Cardiac muscle cell (in vitro differentiated cells and primary cell): ENCODE data around the gene ETNK1. TPM values are rescaled to one million over a fixed set of nuclear protein-coding genes. Genes with fewer than 3 reads are reported as not detected.
A peak's percentile ranks its signal among the peaks of the same experiment; 100 is the strongest.

Experiments
- DNase-seq, 2 donors: peaks; one replicate each; pipeline versions ENCODE4 v3.0.0 to v3.0.0-alpha.2; 2010 to 2017; ENCODE audit warnings: low read depth in 1 of 2, low spot score in 1 of 2
- H3K27ac ChIP-seq: fragments of 200-600 bp; sonication (generic); 2 replicates; pipeline ENCODE4 v1.5.1; 2016
- H3K27me3 ChIP-seq: fragments of 200-600 bp; sonication (generic); 2 replicates; pipeline ENCODE4 v1.6.0; 2016; ENCODE audit warnings: control low read depth
- H3K36me3 ChIP-seq: fragments of 200-600 bp; sonication (generic); 2 replicates; pipeline ENCODE4 v1.5.1; 2016; ENCODE audit warnings: control low read depth
- H3K4me1 ChIP-seq: fragments of 200-600 bp; sonication (generic); 2 replicates; pipeline ENCODE4 v1.8.1; 2017; ENCODE audit warnings: low read depth, mild to moderate bottlenecking, mixed run types
- H3K4me3 ChIP-seq: fragments of 200-600 bp; sonication (generic); 2 replicates; pipeline ENCODE4 v1.5.1; 2016; ENCODE audit warnings: mild to moderate bottlenecking
- H3K9me3 ChIP-seq: fragments of 200-600 bp; sonication (generic); 2 replicates; pipeline ENCODE4 v1.5.1; 2017; ENCODE audit warnings: low read depth, mild to moderate bottlenecking, control low read depth
- polyA plus RNA-seq: library from polyadenylated mRNA; unstranded; fragments of >200 nt; fragmentation: Nextera tagmentation; extraction: Ambion mirVana; gene quantifications from 2 replicates; pipeline ENCODE4 v1.2.1, GENCODE V29; 2016
- total RNA-seq: library from RNA; depleted of rRNA; stranded (reverse); fragments of >200 nt; gene quantifications from 2 replicates; pipeline ENCODE4 v1.2.3, GENCODE V29; 2016
- TF ChIP-seq, protein P1 (sequence below): IDR thresholded peaks from 2 replicates; pipeline ENCODE4 v1.5.1; 2012; ENCODE audit warnings: low read depth, mild to moderate bottlenecking, low read length

The ETNK1 gene
- total and polyA plus RNA-seq, 2 experiments from 2014 or later: 19.7 to 61.3 TPM

DNA sequence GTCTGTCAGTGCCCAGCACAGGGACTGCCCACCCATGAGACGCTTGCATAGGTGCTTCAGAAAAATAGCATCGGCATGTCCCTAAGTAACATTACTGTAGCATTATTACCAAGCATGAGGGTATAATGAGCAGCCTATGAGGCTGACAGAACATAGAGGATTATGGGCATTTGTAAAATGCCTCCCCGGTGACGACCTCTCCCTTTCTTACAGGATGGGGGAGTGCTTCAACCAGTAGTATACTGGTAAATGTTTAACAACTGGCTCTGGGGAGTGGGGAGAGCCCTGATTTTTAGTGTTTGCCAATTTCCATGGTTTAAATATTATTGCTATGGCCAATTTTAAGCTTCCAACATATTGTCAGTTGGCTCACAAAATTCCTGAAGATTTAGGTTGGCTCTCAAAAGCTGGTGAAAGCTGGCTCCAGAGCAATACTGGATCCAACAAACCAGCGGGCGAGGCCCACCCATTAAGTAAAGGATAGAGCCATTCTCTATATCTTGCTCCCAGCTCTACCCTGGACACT, 104.5 kb downstream of the ETNK1 start:
- H3K4me3 ChIP-seq: no peak overlapping the region
- no peaks in the 10 kb centered on the region for H3K36me3 ChIP-seq
- H3K4me1 ChIP-seq: peaks cover 15% of the 10 kb centered on the region
- no peaks in the 10 kb centered on the region for H3K9me3 ChIP-seq
- no peak overlapping the region for H3K27ac ChIP-seq
- no peaks in the 10 kb centered on the region for H3K27me3 ChIP-seq
- no peak for DNase-seq
- TF ChIP-seq, protein P1, sequence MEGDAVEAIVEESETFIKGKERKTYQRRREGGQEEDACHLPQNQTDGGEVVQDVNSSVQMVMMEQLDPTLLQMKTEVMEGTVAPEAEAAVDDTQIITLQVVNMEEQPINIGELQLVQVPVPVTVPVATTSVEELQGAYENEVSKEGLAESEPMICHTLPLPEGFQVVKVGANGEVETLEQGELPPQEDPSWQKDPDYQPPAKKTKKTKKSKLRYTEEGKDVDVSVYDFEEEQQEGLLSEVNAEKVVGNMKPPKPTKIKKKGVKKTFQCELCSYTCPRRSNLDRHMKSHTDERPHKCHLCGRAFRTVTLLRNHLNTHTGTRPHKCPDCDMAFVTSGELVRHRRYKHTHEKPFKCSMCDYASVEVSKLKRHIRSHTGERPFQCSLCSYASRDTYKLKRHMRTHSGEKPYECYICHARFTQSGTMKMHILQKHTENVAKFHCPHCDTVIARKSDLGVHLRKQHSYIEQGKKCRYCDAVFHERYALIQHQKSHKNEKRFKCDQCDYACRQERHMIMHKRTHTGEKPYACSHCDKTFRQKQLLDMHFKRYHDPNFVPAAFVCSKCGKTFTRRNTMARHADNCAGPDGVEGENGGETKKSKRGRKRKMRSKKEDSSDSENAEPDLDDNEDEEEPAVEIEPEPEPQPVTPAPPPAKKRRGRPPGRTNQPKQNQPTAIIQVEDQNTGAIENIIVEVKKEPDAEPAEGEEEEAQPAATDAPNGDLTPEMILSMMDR: no peak

DNA sequence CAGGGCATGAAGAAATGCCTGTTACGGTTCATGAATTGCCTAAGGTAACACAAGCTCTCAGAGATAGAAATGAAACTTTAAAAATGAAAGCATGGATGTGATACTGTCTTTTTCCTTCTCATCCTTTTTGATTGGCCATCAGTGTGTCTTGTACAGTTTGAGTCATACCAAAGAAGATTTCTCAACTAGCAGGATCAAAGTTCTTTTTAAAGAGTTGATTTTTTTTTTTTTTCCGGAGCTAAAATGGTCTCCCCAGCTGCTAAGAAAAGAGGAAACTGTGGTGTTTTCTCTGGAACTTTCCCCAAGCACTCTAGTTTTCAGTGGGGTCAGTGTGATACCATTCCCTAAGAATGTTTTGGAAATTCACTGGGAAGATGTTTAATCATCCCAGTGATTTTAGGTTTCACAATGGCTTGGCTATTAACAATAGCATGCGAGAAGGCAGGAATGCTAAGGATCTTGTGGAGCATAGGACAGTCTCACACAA, 105.0 kb downstream of the ETNK1 start:
- Histone ChIP-seq H3K27ac (no peak overlapping the region), H3K27me3 (no peaks in the 10 kb centered on the region), H3K4me1 (peaks cover 10% of the 10 kb centered on the region), H3K36me3 (no peaks in the 10 kb centered on the region), H3K9me3 (no peaks in the 10 kb centered on the region), H3K4me3 (no peak overlapping the region)
- peak in 1 of 2 donors; percentile 80 for DNase-seq
- TF ChIP-seq, protein P1: no peak

DNA sequence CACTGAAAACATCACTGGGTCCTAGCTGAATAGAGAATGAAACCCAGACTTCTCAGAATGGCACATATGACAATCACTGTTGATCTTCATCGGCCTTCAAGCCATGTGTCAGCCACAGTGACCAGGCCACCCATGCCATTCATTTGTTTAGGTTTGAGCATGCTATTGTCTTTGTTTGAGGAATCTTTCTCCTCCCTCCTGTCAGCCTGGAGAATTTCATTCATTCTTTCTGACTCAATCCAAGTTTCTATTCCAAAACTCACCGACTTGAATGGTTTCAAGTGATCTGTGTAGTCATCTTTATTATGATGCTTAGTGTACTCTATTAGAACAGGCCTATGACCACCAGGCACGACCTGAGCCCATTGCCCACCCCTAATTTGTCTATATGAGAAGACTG, 106.3 kb downstream of the ETNK1 start:
- TF ChIP-seq, protein P1: no peak
- DNase-seq: no peak
- Histone ChIP-seq H3K27ac (no peak overlapping the region), H3K4me1 (peaks cover 6% of the 10 kb centered on the region), H3K4me3 (no peak overlapping the region), H3K27me3 (no peaks in the 10 kb centered on the region), H3K9me3 (no peaks in the 10 kb centered on the region), H3K36me3 (no peaks in the 10 kb centered on the region)

DNA sequence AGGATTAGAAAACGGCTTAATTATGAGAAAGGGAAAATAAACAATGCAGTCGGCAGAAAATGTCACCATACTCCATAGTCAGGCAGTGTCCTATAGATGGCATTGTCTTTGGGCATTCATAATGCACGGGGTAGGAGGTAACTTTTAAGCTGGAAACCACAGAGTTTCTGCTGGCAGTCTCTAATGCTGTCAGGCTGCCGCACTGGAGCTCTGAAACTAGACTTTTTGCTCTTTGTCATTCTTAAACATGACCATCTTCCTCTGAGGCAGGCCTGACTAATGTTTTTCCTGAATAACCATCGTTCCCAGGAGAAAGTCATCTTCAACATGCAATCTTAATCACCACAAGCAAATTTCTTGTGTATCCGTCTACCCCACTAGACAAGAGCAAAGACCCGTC, 108.8 kb downstream of the ETNK1 start:
- no peak for DNase-seq
- TF ChIP-seq, protein P1: no peak
- Histone ChIP-seq H3K36me3 (no peaks in the 10 kb centered on the region), H3K27ac (no peak overlapping the region), H3K9me3 (no peaks in the 10 kb centered on the region), H3K4me3 (no peak overlapping the region), H3K27me3 (no peaks in the 10 kb centered on the region), H3K4me1 (peaks cover 4% of the 10 kb centered on the region)

DNA sequence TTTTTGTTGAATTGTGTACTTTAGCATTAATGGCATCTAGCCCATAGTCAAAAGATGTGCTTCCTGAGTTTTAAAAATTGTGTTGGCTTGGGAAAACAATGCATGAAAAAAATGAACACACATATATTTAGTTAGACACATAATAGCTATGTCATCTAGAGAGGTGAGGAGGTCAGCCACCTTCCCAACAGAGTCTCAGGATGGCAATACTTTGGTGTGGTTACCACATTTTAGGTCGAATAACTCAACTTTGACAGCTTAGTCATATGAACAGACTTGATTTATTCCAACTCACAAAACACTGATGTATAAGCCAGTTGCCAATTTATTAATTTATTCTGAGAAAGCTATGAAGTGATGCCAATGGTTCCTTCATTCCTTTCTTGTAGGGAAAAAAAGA, 114.0 kb downstream of the ETNK1 start:
- Histone ChIP-seq H3K4me1 (no peaks in the 10 kb centered on the region), H3K36me3 (no peaks in the 10 kb centered on the region)
- TF ChIP-seq, protein P1: no peak

More for the DNA sequence above, 114.0 kb downstream of the ETNK1 start:
- Histone ChIP-seq H3K4me3 (no peak overlapping the region), H3K27me3 (no peaks in the 10 kb centered on the region), H3K9me3 (no peaks in the 10 kb centered on the region), H3K27ac (no peak overlapping the region)
- DNase-seq: no peak

Other genes starting within 250 kb of the ETNK1 start
- gene C2CD5, start 80.6 kb upstream of the ETNK1 start, total RNA-seq: 8.3 and 22.2 TPM in 2 replicates
- 16.5 and 25.6 TPM in 2 replicates for gene C2CD5, start 80.6 kb upstream of the ETNK1 start, polyA plus RNA-seq